Colon (tissue), 2 donors: ENCODE results near the gene AHCTF1.
"Not testable (repeated sequence)": the region's sequence is repeated elsewhere in the genome, so short reads cannot be mapped to it uniquely, and the experiment has no call there.

ENCODE experiments used
- FAIRE-seq: peaks from 2 replicates; lab custom pipeline; 2012; peaks lifted over from hg19 to GRCh38; lab: Jason Lieb, UNC
- donor health status: control.
- donor health status: control.

Gene AHCTF1

GRCh38 chr1:246838118-246838456 lies 93.7 kb downstream of the AHCTF1 start:
- no peak for FAIRE-seq

DNA sequence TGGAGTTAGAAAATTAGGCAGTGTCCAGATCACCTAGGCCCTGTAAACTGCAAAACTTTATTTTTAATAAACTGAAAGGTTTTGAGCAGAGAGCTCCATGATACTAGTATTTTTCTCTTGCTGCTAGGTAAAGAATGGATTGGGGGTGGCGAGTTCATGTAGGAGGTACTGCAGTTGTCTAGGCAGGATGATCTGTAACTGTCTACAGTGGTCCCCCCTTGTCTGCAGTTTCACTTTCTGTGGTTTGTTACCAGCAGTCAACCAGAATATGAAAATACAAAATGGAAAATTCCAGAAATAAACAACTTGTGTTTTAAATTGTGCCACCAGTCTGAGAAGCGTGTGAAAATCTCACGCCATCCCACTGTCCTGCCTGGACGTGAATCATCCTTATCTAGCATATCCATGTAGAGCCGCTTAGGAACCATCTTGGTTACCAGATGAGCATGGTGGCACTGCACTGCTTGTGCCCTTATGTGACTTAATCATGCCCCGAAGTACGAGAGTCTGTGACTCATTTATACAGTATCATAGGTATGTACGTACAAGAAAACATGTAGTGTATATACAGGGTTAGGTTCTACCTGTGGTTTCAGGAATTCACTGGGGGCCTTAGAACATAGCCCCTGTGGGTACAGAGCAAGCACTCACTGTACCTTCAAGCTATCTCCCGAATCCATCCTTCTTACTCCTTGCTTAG lies 94.2 kb downstream of the AHCTF1 start:
- no peak for FAIRE-seq

DNA sequence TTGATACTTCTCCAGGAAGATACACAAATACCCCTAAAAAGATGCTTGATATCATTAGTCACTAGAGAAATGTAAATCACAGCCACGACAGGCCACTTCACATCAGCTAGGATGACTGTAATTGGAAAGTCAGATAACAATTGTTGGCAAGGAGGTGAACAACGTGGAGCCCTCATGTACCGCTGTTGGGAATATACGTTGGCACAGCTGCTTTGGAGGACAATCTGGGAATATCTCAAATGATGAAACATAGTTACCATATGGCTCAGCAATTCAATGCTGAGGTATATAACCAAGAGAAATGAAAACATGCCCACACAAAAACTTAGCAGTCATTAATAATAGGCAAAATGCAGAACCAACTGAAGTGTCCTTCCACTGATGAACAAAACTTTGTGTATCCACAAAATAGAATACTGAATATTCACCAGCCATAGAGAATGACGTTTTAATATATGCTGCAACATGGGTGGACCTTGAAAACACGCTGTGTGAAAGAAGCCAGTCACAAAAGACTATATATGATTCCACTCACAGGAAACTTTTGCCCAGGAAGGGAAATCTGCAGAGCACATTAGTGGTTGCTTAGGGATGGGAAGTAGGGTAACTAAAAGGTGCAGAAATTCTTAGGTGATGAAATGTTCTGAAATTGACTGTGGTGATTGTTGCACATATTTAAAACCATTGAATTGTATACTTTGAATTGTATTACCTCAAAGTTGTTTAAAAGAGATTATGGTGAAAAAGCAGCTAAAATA lies 95.4 kb downstream of the AHCTF1 start:
- FAIRE-seq, result no peak

DNA sequence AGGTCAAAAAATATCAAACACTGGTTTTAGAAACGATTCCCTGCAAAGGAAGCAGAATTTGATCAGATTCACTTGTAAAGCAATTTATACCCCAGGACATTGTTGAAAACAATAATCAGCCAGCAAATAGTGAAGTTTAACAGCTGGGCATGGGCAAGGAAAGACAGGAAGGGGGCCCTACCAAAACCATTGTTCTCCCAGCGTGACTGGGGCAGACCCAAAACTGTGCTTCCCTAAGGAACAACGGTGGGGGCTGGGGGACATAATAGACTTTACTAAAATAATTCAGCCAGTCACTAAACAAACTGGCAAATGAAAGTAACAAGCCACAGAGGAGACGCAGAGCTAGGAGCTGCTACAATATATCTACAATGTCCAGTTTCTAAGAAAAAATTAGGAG lies 100.2 kb downstream of the AHCTF1 start:
- no peak for FAIRE-seq

DNA sequence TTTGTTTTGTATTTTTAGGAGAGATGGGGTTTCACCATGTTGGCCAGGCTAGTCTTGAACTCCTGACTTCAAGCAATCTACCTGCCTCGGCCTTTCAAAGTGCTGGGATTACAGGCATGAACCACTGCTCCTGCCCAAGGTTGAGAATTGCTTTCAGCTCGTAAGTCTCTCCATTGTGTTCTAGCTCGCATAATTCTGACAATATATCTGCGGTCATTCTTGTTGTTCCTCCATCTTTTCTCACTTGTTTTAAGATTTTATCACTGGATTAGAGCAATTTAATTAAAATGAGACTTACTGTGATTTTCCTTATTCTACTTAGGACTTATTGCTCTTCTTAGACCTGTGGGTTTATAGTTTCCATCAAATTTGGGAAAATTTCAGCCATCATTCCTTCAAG lies 102.9 kb downstream of the AHCTF1 start:
- no peak for FAIRE-seq

DNA sequence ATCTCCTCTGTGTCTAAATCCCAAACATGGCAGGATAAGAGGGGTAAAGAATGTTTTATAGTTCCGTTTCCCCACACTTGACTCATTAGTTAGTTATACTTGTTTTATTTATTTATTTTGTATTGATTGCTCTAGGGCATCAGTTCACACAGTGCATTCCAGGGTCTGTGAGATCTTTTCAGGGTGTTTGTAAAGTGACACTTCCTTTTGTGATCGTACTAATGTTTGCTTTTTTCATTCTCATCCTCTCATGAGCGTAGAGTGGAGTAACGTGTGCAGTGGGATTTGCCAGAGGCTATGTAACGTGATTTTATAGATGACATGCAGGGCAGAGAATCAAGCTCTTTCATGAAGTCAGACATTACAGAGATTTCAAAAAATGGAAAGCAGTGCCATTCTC lies 104.4 kb downstream of the AHCTF1 start:
- FAIRE-seq, result no peak

- peak; percentile 62 for FAIRE-seq
These were observed 106.1 kb downstream of the AHCTF1 start for GRCh38 chr1:246825557-246826175.

- FAIRE-seq, result no peak
These were observed 107.2 kb downstream of the AHCTF1 start for GRCh38 chr1:246824541-246824940.

DNA sequence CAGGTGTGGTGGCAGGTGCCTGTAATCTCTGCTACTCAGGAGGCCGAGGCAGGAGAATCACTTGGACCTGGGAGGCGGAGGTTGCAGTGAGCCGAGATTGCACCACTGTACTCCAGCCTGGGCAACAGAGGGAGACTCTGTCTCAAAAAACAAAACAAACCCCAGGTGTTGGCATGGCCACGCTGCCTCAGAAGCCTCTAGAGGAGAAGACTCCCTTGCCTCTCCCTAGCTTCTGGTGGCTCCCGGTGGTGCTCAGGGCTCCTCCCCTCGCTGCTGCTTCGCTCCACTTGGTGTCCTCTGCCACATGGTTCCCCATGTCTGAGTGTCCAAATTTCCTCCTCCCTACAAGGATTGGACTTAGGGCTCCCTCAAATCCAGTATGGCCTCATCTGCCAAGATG lies 109.6 kb downstream of the AHCTF1 start:
- FAIRE-seq, result not testable (repeated sequence)

- no peak for FAIRE-seq
These were observed 111.1 kb downstream of the AHCTF1 start for GRCh38 chr1:246820666-246821065.

DNA sequence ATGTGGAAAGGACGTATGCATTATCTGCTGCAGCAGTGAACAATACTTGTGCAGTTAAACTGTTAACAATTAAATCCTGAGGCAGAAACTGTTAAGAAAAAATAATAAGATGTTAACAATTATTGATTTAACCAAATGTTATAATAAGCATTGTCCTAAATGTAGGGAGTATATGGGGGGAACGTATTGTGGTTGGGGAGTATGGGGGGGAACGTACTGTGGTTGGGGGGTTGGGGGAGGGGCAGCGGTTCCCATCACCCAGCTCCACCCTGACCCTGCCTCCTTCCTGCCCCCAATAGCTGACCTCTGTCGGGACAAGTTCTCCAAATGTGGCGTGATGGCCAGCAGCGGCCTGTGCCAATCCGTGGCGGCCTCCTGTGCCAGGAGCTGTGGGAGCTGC lies 114.0 kb downstream of the AHCTF1 start:
- FAIRE-seq, result not testable (repeated sequence)

DNA sequence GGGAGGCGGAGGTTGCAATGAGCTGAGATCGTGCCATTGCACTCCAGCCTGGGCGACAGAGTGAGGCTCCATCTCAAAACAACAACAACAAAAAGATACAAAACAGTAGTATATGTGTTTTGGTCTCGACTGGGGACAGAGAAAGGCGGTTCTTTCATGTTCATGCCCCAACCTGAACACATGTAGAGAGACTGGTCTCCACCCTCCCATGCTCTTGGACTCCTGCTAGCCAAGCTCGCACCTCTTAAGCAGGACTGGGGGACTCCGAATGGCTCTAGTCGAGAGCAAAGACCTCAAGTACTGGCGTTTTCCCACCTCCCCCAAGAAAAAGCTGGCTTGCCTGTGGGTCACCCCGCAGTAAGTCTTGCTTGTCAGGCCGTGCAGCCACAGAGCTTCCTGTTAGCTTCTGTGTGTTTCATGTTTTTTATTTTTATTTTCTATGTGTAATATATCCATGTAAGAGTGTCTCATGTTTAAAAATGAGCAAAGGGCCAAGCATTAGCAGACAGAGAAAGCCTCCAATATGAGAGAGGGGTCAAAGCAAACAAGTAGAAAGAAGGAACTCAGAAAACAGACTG lies 116.0 kb downstream of the AHCTF1 start:
- FAIRE-seq, result no peak

GRCh38 chr1:246814890-246815289 lies 116.9 kb downstream of the AHCTF1 start:
- no peak for FAIRE-seq

DNA sequence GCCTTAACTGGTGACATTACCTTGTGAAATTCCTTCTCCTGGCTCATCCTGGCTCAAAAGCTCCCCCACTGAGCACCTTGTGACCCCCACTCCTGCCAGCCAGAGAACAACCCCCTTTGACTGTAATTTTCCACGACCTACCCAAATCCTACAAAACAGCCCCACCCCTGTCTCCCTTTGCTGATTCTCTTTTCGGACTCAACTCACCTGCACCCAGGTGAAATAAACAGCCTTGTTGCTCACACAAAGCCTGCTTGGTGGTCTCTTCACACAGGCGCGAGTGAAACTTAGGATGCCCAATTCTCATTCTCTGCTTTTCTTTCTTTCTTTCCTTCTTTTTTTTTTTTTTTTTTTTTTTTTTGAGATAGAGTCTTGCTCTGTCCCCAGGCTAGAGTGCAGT lies 118.4 kb downstream of the AHCTF1 start:
- FAIRE-seq, result not testable (repeated sequence)

DNA sequence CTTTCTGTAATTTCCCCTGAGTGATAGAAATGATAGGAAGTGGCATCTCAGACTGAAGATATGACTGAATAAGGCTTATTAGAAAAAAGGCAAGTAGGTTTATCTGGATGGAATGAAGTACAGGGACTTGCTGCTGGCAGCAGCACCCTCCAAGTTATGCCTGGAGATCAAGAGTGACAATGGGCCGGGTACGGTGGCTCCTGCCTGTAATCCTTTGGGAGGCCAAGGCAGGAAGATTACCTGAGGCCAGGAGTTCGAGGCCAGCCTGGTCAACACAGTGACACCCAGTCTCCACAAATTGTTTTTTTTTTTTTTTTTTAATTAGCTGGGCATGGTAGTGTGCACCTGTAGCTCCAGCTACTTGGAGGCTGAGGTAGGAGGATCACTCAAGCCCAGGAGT lies 119.8 kb downstream of the AHCTF1 start:
- no peak for FAIRE-seq

GRCh38 chr1:246809473-246809872 lies 122.3 kb downstream of the AHCTF1 start:
- FAIRE-seq, result no peak

DNA sequence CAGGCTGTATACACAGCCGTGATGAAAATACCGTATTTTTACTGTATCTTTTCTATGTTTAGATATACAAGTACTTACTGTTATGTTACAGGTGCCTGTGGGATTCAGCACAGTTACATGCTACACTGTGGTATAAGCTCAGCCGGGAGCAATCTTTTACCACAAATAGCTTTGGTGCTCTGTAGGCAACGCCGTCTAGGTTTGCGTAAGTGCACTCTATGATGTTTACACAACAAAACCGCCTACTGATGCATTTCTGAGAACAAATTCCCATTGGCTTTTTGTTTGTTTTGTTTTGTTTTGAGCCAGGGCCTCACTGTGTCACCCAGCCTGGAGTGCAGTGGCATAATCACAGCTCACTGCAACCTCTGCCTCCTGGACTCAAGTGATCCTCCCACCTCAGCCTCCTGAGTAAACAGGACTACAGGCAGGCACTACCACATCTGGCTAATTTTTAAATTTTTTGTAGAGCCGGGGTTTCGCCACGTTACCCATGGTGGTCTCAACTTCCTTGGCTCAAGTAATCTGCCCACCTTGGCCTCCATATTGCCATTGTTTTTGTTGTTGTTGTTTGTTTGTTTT lies 126.5 kb downstream of the AHCTF1 start:
- no peak for FAIRE-seq

DNA sequence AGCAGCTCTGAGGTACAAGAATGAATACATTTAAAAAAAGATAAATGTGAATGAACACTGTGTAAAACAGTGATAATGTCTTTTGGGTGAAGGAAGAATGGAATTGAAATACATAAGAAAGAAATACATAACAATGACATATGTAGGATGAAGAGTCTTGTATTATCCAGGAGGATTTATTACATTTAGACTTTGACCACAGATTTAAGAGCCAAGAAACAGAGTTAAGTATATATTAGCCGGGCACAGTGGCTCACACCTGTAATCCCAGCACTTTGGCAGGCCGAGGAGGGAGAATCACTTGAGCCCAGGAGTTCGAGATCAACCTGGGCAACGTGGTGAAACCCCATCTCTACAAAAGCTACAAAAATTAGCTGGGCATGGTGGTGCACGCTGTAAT lies 127.9 kb downstream of the AHCTF1 start:
- no peak for FAIRE-seq

- FAIRE-seq, result no peak
These were observed 128.4 kb downstream of the AHCTF1 start for GRCh38 chr1:246803373-246803772.

DNA sequence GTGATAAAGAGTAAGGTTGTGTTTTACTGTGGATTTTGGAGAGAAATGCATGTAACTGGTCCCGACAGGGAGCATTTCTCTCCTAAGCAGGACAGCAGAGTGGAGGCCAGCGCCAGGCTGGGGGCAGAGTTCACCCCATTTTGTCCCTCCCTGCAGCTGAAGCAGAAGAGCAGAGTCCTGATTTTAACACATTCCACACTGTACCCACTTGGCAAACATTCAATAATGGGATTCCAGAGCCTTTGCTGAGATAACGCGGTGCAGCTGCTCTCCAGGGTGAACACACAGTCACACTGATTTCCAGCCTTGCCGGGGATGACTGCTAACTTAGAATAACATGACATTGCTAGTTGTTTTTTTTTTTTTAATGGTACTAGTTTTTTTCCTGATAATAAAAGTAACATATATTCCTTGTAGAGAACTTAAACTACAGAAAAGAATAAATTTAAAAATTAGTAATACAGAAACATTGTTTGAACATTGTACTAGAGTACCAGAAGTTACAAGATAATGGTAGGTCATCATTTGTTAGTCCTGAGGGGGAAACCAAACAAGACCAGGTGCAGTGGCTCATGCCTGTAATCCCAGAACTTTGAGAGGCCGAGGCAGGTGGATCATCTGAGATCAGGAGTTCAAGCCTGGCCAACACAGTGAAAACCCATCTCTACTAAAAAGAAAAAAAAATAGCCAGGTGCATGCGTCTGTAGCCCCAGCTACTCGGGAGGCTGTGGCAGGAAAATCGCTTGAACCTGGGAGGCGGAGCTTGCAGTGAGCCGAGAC lies 130.3 kb downstream of the AHCTF1 start:
- no peak for FAIRE-seq

DNA sequence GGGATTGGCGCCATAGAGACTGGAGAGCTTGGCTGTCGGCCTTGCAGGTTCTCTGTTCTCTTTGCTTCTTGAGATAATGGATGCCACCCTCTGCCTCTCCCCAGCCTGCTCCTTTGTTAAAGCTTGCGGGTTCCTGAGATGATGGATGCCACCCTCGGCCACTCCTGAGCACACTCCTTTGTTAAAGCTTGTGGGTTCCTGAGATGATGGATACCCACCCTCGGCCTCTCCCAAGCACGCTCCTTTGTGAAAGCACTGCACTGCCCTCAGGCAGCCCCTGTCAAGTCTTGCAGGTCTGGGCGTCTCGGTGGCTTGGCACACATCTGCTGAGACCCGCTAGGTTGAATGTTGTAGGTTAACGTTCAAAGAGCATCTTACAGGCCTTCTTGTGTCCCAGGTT lies 131.0 kb downstream of the AHCTF1 start:
- no peak for FAIRE-seq

DNA sequence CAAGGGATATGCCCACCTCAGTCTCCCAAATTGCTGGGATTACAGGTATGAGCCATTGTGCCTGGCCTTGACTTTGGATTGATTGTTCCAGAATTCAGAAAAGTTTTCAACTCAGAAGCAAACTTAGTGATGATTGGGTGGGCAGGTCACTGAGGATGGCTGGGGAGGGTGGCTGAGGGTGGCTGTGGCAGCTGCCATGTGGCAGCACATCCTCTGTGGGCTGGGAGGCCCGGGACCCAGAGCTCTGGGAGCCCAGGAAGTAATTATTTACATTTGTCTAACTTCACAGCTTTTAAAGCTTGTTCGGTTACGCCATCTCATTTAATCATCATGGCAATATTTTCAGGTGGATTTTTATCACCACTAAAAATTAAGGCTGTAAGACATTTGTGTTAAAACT lies 131.4 kb downstream of the AHCTF1 start:
- FAIRE-seq, result no peak
